SK-N-SH treated with all-trans-retinoic acid at 6 μM for 48 hours (cell line): Measurements from ENCODE around the gene BAZ1A.

Source experiments
- BACH2 ChIP-seq: fragments of 250-450 bp; sonication (Bioruptor Pico); IDR thresholded peaks from 2 replicates; pipeline ENCODE4 v1.9.0; 2021; ENCODE audit warnings: mild to moderate bottlenecking, borderline replicate concordance
- PATZ1 ChIP-seq: fragments of 250-450 bp; sonication (Bioruptor Pico); IDR thresholded peaks from 2 replicates; pipeline ENCODE4 v1.8.0; 2020; ENCODE audit warnings: mild to moderate bottlenecking, moderate library complexity, borderline replicate concordance
- ZFP3 ChIP-seq: fragments of 250-450 bp; sonication (Bioruptor Pico); IDR thresholded peaks from 2 replicates; pipeline ENCODE4 v1.5.0; 2020; ENCODE audit warnings: mild to moderate bottlenecking, moderate library complexity
- ZFP30 ChIP-seq: fragments of 450-650 bp; formaldehyde crosslinking; IDR thresholded peaks from 2 replicates; pipeline ENCODE4 v1.5.0; 2022; ENCODE audit warnings: mild to moderate bottlenecking, moderate library complexity

- TF ChIP-seq BACH2 (CRISPR knock-in tag) (no peak), PATZ1 (CRISPR knock-in tag) (no peak), ZFP30 (CRISPR knock-in tag) (no peak), ZFP3 (CRISPR knock-in tag) (no peak)
Measured at GRCh38 chr14:34857689-34858449, 17.3 kb downstream of the BAZ1A start.
